Neural cell (in vitro differentiated cells): Measurements from ENCODE around the gene HELZ. TPM values are rescaled to one million over a fixed set of nuclear protein-coding genes. Genes with fewer than 3 reads are reported as not detected.
"Not testable (repeated sequence)": the region's sequence is repeated elsewhere in the genome, so short reads cannot be mapped to it uniquely, and the experiment has no call there.

Experiments used
- H2AFZ ChIP-seq: fragments of 200-600, 300-800 bp; sonication (generic), shearing (Covaris generic); 2 replicates; pipeline ENCODE4 v1.6.0; 2014; ENCODE audit warnings: low read depth, mild to moderate bottlenecking, antibody characterized with exemption, low read length, moderate library complexity
- H3F3A ChIP-seq: fragments of 200-600 bp; shearing (Covaris generic); 2 replicates; pipeline ENCODE4 v1.6.1; 2016; ENCODE audit warnings: mild to moderate bottlenecking, moderate library complexity, mixed read lengths, antibody characterized with exemption, low read length; ENCODE audit not compliant: insufficient read depth, poor library complexity, severe bottlenecking
- H3K27ac ChIP-seq: fragments of 200-600, 300-800 bp; sonication (generic), shearing (Covaris generic); 2 replicates; pipeline ENCODE4 v1.5.1; 2014; ENCODE audit warnings: mild to moderate bottlenecking, low read length, moderate library complexity
- H3K27me3 ChIP-seq: fragments of 300-800, 200-600 bp; sonication (generic), shearing (Covaris generic); 2 replicates; pipeline ENCODE4 v1.6.0; 2014; ENCODE audit warnings: mild to moderate bottlenecking, low read depth, low read length, moderate library complexity; ENCODE audit not compliant: insufficient read depth
- H3K36me3 ChIP-seq: fragments of 300-800, 200-600 bp; sonication (generic), shearing (Covaris generic); 2 replicates; pipeline ENCODE4 v1.5.1; 2014; ENCODE audit warnings: mild to moderate bottlenecking, antibody characterized with exemption, low read length, moderate library complexity; ENCODE audit not compliant: insufficient read depth
- H3K4me2 ChIP-seq: fragments of 300-800, 200-600 bp; sonication (generic), shearing (Covaris generic); 2 replicates; pipeline ENCODE4 v1.6.0; 2014; ENCODE audit warnings: mild to moderate bottlenecking, low read length
- H3K4me3 ChIP-seq: fragments of 300-800, 200-600 bp; sonication (generic), shearing (Covaris generic); 2 replicates; pipeline ENCODE4 v1.5.1; 2014; ENCODE audit warnings: mild to moderate bottlenecking, low read length, moderate library complexity
- H3K79me2 ChIP-seq: fragments of 200-600 bp; shearing (Covaris generic); replicated peaks from 2 replicates; pipeline ENCODE4 v1.6.0; 2014; ENCODE audit warnings: mild to moderate bottlenecking, low read length, moderate library complexity; ENCODE audit not compliant: insufficient read depth
- H3K9ac ChIP-seq: fragments of 300-800, 200-600 bp; sonication (generic), shearing (Covaris generic); 2 replicates; pipeline ENCODE4 v1.6.1; 2016; ENCODE audit warnings: mild to moderate bottlenecking, low read length, mixed read lengths
- H3K9me2 ChIP-seq: fragments of 200-600 bp; shearing (Covaris generic); 2 replicates; pipeline ENCODE4 v1.6.1; 2016; ENCODE audit warnings: mild to moderate bottlenecking, low read length, mixed read lengths; ENCODE audit not compliant: insufficient read depth
- H3K9me3 ChIP-seq: fragments of 200-600, 300-800 bp; sonication (generic), shearing (Covaris generic); 2 replicates; pipeline ENCODE4 v1.6.1; 2016; ENCODE audit warnings: mild to moderate bottlenecking, mixed run types, low read length, moderate library complexity, mixed read lengths
- H4K20me1 ChIP-seq: fragments of 200-600 bp; shearing (Covaris generic); 2 replicates; pipeline ENCODE4 v1.6.1; 2016; ENCODE audit warnings: mild to moderate bottlenecking, mixed run types; ENCODE audit not compliant: insufficient read depth
- EP300 ChIP-seq: fragments of 450-650 bp; conservative IDR thresholded peaks from 2 replicates; pipeline ENCODE4 v1.6.1; 2014; ENCODE audit warnings: antibody characterized with exemption, mild to moderate bottlenecking, moderate library complexity; ENCODE audit not compliant: poor library complexity, severe bottlenecking
- EZH2 ChIP-seq: fragments of 200-600, 300-800 bp; shearing (Covaris generic), sonication (generic); IDR thresholded peaks from 2 replicates; pipeline ENCODE4 v1.6.1; 2014; ENCODE audit warnings: antibody characterized with exemption, low read length, borderline replicate concordance, mild to moderate bottlenecking; ENCODE audit not compliant: insufficient read depth, poor library complexity, severe bottlenecking
- MXI1 ChIP-seq: fragments of 450-650 bp; conservative IDR thresholded peaks from 2 replicates; pipeline ENCODE4 v1.6.1; 2014; ENCODE audit warnings: antibody characterized with exemption, mild to moderate bottlenecking; ENCODE audit not compliant: poor library complexity, severe bottlenecking
- POLR2AphosphoS5 ChIP-seq: IDR thresholded peaks from 2 replicates; pipeline ENCODE4 v1.6.1; 2012
- RAD21 ChIP-seq: fragments of 450-650 bp; conservative IDR thresholded peaks from 2 replicates; pipeline ENCODE4 v1.6.1; 2014; ENCODE audit warnings: antibody characterized with exemption, mild to moderate bottlenecking, moderate library complexity
- SMC3 ChIP-seq: fragments of 450-650 bp; conservative IDR thresholded peaks from 2 replicates; pipeline ENCODE4 v1.6.1; 2014; ENCODE audit warnings: antibody characterized with exemption, mild to moderate bottlenecking, moderate library complexity; ENCODE audit not compliant: poor library complexity
- TAF1 ChIP-seq: IDR thresholded peaks from 2 replicates; pipeline ENCODE4 v1.6.1; 2012; ENCODE audit warnings: low read depth
- polyA plus RNA-seq: library from polyadenylated mRNA; depleted of rRNA; stranded (reverse); fragments of >200 nt; gene quantifications from 2 replicates; pipeline ENCODE4 v1.2.3, GENCODE V29; 2014
- TF ChIP-seq, protein P1 (sequence below): IDR thresholded peaks from 2 replicates; pipeline ENCODE4 v1.6.1; 2012; ENCODE audit warnings: borderline replicate concordance
- TF ChIP-seq, protein P2 (sequence below): fragments of 450-650 bp; IDR thresholded peaks from 2 replicates; pipeline ENCODE4 v1.5.1; 2014; ENCODE audit warnings: antibody characterized with exemption, mild to moderate bottlenecking, moderate library complexity; ENCODE audit not compliant: poor library complexity, severe bottlenecking

The HELZ gene
- polyA plus RNA-seq, 1 donor from 2014 or later: 11.7 TPM

DNA sequence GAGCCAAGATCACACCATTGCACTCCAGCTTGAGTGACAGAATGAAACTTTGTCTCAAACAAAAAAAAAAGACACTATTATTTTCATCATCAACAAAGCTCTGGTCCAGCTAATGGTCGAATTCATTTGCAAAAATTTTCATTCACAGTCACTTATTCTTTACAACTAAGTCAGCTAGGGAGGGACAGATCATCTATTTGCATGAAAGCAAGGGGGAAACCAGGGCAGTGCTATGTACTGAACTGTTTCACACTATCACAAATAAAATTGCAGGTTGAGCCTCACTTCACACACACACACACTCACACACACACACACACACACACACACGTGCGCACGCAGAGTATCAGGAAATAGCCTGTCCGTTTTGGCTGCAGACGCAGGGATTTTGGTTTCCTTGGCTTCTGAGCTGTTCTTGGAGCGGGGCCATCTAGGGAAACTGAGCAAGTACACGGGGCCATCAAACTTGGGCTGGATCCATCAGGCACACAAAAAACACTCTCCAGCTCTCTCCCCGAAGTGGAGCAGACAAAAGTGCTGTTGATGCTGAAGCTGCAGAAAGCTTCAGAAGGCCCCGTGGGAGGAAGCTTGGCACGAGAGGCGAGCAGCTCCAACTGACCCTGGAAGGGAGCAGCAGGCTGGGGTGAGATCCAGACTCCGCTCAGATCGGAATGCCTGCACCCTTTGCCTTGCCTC is 44.3 kb upstream of the HELZ start:
- H3K9ac ChIP-seq: no peak overlapping the region
- H3K79me2 ChIP-seq: no peaks in the 10 kb centered on the region
- no peak for TF ChIP-seq EP300
- no peak for TF ChIP-seq POLR2AphosphoS5
- no peak for TF ChIP-seq SMC3
- TF ChIP-seq EZH2: no peak
- TF ChIP-seq MXI1: no peak
- no peak for TF ChIP-seq TAF1
- TF ChIP-seq, protein P1, sequence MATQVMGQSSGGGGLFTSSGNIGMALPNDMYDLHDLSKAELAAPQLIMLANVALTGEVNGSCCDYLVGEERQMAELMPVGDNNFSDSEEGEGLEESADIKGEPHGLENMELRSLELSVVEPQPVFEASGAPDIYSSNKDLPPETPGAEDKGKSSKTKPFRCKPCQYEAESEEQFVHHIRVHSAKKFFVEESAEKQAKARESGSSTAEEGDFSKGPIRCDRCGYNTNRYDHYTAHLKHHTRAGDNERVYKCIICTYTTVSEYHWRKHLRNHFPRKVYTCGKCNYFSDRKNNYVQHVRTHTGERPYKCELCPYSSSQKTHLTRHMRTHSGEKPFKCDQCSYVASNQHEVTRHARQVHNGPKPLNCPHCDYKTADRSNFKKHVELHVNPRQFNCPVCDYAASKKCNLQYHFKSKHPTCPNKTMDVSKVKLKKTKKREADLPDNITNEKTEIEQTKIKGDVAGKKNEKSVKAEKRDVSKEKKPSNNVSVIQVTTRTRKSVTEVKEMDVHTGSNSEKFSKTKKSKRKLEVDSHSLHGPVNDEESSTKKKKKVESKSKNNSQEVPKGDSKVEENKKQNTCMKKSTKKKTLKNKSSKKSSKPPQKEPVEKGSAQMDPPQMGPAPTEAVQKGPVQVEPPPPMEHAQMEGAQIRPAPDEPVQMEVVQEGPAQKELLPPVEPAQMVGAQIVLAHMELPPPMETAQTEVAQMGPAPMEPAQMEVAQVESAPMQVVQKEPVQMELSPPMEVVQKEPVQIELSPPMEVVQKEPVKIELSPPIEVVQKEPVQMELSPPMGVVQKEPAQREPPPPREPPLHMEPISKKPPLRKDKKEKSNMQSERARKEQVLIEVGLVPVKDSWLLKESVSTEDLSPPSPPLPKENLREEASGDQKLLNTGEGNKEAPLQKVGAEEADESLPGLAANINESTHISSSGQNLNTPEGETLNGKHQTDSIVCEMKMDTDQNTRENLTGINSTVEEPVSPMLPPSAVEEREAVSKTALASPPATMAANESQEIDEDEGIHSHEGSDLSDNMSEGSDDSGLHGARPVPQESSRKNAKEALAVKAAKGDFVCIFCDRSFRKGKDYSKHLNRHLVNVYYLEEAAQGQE: no peak
- TF ChIP-seq, protein P2, sequence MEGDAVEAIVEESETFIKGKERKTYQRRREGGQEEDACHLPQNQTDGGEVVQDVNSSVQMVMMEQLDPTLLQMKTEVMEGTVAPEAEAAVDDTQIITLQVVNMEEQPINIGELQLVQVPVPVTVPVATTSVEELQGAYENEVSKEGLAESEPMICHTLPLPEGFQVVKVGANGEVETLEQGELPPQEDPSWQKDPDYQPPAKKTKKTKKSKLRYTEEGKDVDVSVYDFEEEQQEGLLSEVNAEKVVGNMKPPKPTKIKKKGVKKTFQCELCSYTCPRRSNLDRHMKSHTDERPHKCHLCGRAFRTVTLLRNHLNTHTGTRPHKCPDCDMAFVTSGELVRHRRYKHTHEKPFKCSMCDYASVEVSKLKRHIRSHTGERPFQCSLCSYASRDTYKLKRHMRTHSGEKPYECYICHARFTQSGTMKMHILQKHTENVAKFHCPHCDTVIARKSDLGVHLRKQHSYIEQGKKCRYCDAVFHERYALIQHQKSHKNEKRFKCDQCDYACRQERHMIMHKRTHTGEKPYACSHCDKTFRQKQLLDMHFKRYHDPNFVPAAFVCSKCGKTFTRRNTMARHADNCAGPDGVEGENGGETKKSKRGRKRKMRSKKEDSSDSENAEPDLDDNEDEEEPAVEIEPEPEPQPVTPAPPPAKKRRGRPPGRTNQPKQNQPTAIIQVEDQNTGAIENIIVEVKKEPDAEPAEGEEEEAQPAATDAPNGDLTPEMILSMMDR: no peak
- no peak for TF ChIP-seq RAD21
- no peaks in the 10 kb centered on the region for H4K20me1 ChIP-seq
- H3K27me3 ChIP-seq: no peaks in the 10 kb centered on the region
- H3F3A ChIP-seq: no peaks in the 10 kb centered on the region
- no peaks in the 10 kb centered on the region for H3K36me3 ChIP-seq
- no peaks in the 10 kb centered on the region for H3K9me2 ChIP-seq
- H3K4me2 ChIP-seq: no peak overlapping the region
- no peaks in the 10 kb centered on the region for H3K9me3 ChIP-seq
- H2AFZ ChIP-seq: no peak overlapping the region
- no peak overlapping the region for H3K27ac ChIP-seq
- H3K4me3 ChIP-seq: no peak overlapping the region

DNA sequence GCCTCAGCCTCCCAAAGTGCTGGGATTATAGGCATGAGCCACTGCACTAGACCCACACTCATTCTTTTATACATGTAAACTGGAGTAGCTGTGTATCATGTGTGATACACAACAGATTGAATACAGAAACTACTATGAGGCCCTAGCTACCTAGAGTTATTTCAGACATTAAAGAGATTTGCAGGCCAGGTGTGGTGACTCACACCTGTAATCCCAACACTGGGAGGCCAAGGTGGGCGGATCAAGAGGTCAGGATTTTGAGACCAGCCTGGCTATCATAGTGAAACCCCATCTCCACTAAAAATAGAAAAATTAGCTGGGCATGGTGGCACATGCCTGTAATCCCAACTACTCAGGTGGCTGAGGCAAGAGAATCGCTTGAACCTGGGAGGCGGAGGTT is 41.8 kb upstream of the HELZ start:
- not testable (repeated sequence) for H3F3A ChIP-seq, H3K27me3 ChIP-seq, H3K4me3 ChIP-seq, H3K79me2 ChIP-seq, H3K9me2 ChIP-seq, H3K9me3 ChIP-seq, H3K27ac ChIP-seq, H3K4me2 ChIP-seq, H4K20me1 ChIP-seq, H3K9ac ChIP-seq, H3K36me3 ChIP-seq, H2AFZ ChIP-seq

DNA sequence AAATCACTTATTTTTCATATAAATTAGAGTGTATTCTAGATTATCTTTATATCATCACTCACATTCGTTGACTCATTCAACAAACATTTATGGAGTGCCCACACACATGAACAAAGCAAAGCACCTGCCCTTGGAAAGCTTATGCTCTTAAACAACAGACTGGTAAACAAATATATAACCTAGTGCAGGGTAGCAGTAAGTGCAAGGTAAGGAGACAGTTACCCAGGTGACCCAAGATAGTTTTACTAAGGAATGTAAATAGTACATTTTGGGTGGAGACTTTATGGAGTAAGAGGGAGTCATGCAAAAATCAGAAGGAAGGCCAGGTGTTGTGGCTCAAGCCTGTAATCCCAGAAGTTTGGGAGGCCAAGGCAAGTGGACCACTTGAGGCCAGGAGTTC is 40.4 kb upstream of the HELZ start:
- Histone ChIP-seq H3F3A (no peaks in the 10 kb centered on the region), H3K9me2 (no peaks in the 10 kb centered on the region), H3K4me2 (no peak overlapping the region), H3K79me2 (no peaks in the 10 kb centered on the region), H3K4me3 (no peak overlapping the region), H3K27me3 (no peaks in the 10 kb centered on the region), H2AFZ (no peak overlapping the region), H4K20me1 (no peaks in the 10 kb centered on the region), H3K36me3 (no peaks in the 10 kb centered on the region), H3K9ac (no peak overlapping the region), H3K27ac (no peak overlapping the region), H3K9me3 (no peaks in the 10 kb centered on the region)
- TF ChIP-seq RAD21 (no peak), EP300 (no peak), SMC3 (no peak), POLR2AphosphoS5 (no peak), TAF1 (no peak), EZH2 (no peak), MXI1 (no peak)
- TF ChIP-seq, protein P2: no peak
- TF ChIP-seq, protein P1: no peak
